Left ventricle myocardium inferior (tissue), 1 donor: ENCODE measurements around the gene COL23A1. TPM values are rescaled to one million over a fixed set of nuclear protein-coding genes. Genes with fewer than 3 reads are reported as not detected.

ENCODE experiments used
- DNase-seq: peaks from one replicate; pipeline ENCODE4 v3.0.0-alpha.2; 2020
- H3K27ac ChIP-seq: fragments of 200-600 bp; replicated peaks from 2 replicates; pipeline ENCODE4 v1.8.0; 2021
- H3K27me3 ChIP-seq: fragments of 200-600 bp; 2 replicates; pipeline ENCODE4 v1.8.0; 2021; ENCODE audit warnings: low read depth
- H3K36me3 ChIP-seq: fragments of 200-600 bp; 2 replicates; pipeline ENCODE4 v1.8.0; 2021
- H3K4me1 ChIP-seq: fragments of 200-600 bp; 2 replicates; pipeline ENCODE4 v1.8.0; 2021
- H3K4me3 ChIP-seq: fragments of 200-600 bp; 2 replicates; pipeline ENCODE4 v1.8.0; 2021; ENCODE audit warnings: mild to moderate bottlenecking, moderate library complexity
- H3K9me3 ChIP-seq: fragments of 200-600 bp; replicated peaks from 2 replicates; pipeline ENCODE4 v1.8.0; 2021
- CTCF ChIP-seq: fragments of 200-600 bp; IDR thresholded peaks from 2 replicates; pipeline ENCODE4 v1.8.0; 2021; ENCODE audit warnings: antibody characterized with exemption, mild to moderate bottlenecking, borderline replicate concordance
- intact Hi-C: fragments of 100-400 bp; cut with micrococcal nuclease; formaldehyde crosslinking; loops from one replicate; pipeline ENCODE4 v1.11.0; 2022
- total RNA-seq: library from RNA; stranded (reverse); fragmentation: NEBNext Ultra II Directional; extraction: Animal tissue kit (Norgen Biotek cat#: 25700); gene quantifications from one replicate; pipeline ENCODE4 v1.2.1, GENCODE V29; 2021
- donor health status: DM: no; HTN: yes; CAD: no; lungs with severe emphysema.

The COL23A1 gene
- total RNA-seq, 1 donor from 2014 or later = 27.4 TPM

GRCh38 chr5:178336889-178337288 lies 253.3 kb downstream of the COL23A1 start:
- Histone ChIP-seq H3K4me3 (no peak overlapping the region), H3K27me3 (no peaks in the 10 kb centered on the region), H3K36me3 (no peaks in the 10 kb centered on the region), H3K4me1 (peaks cover 27% of the 10 kb centered on the region), H3K9me3 (no peaks in the 10 kb centered on the region), H3K27ac (no peak overlapping the region)
- DNase-seq = no peak
- TF ChIP-seq CTCF = no peak
- intact Hi-C loops = no loop called here

GRCh38 chr5:178335302-178336030 lies 254.7 kb downstream of the COL23A1 start:
- intact Hi-C loops = no loop called here
- Histone ChIP-seq H3K9me3 (no peaks in the 10 kb centered on the region), H3K27ac (no peak overlapping the region), H3K4me3 (no peak overlapping the region), H3K36me3 (no peaks in the 10 kb centered on the region), H3K4me1 (peaks cover 41% of the 10 kb centered on the region), H3K27me3 (no peaks in the 10 kb centered on the region)
- DNase-seq = no peak
- TF ChIP-seq CTCF = no peak

- Histone ChIP-seq H3K36me3 (no peaks in the 10 kb centered on the region), H3K27me3 (no peaks in the 10 kb centered on the region), H3K9me3 (no peaks in the 10 kb centered on the region), H3K4me1 (peaks cover 45% of the 10 kb centered on the region), H3K27ac (no peak overlapping the region), H3K4me3 (no peak overlapping the region)
- DNase-seq = no peak
- TF ChIP-seq CTCF = no peak
- intact Hi-C loops = no loop called here
Observed at GRCh38 chr5:178334861-178335260, 255.3 kb downstream of the COL23A1 start.

GRCh38 chr5:178333821-178334481 lies 256.2 kb downstream of the COL23A1 start:
- no peaks in the 10 kb centered on the region for H3K36me3 ChIP-seq
- no peaks in the 10 kb centered on the region for H3K9me3 ChIP-seq
- intact Hi-C loops = no loop called here
- DNase-seq = no peak
- no peak overlapping the region for H3K4me3 ChIP-seq
- H3K27me3 ChIP-seq = no peaks in the 10 kb centered on the region
- H3K4me1 ChIP-seq = peaks cover 45% of the 10 kb centered on the region
- no peak overlapping the region for H3K27ac ChIP-seq
- TF ChIP-seq CTCF = no peak

- peak overlapping the region; percentile 29 for H3K4me3 ChIP-seq
- DNase-seq = no peak
- intact Hi-C loops = no loop called here
- TF ChIP-seq CTCF = no peak
- peak overlapping the region; percentile 95 for H3K27ac ChIP-seq
- H3K4me1 ChIP-seq = peaks cover 34% of the 10 kb centered on the region
- H3K36me3 ChIP-seq = no peaks in the 10 kb centered on the region
- H3K9me3 ChIP-seq = no peaks in the 10 kb centered on the region
- no peaks in the 10 kb centered on the region for H3K27me3 ChIP-seq
Observed at GRCh38 chr5:178332210-178332641, 258.0 kb downstream of the COL23A1 start.
